DMS114 treated with DMSO at 0.1 percent for 48 hours (cell line): ENCODE results near the gene SOSTDC1.
"Not testable (repeated sequence)": the region's sequence is repeated elsewhere in the genome, so short reads cannot be mapped to it uniquely, and the experiment has no call there.

Experiments used
- DNase-seq: peaks from one replicate; lab custom pipeline; 2025; ENCODE audit not compliant: unreplicated experiment; lab: John Stamatoyannopoulos, UW

The SOSTDC1 gene, protein sequence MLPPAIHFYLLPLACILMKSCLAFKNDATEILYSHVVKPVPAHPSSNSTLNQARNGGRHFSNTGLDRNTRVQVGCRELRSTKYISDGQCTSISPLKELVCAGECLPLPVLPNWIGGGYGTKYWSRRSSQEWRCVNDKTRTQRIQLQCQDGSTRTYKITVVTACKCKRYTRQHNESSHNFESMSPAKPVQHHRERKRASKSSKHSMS

GRCh38 chr7:16465469-16466361 lies at the start of gene SOSTDC1:
SOSTDC1 (minus strand) TSS chr7:16465738; CDS start chr7:16465668, 70 bp downstream.
- DNase-seq, result no peak

DNA sequence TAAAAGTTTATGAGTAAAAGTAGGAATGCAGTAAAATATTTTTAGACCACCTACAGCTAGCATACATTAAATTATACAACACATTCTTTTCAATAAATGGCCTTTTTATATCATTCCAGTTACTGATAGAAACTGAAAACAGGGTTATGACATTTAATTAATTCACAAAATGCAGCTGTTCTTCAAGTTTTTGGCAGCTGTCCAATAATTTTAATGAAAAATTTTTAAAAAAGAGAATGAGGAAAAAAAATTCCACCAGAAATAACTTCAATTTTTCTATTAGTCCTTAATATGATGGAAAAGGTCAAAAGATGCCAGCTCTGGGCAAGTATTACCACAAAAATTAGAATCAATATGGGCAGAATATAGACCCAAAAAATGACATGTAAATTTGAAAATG lies 49.2 kb upstream of the SOSTDC1 start:
- DNase-seq, result no peak

DNA sequence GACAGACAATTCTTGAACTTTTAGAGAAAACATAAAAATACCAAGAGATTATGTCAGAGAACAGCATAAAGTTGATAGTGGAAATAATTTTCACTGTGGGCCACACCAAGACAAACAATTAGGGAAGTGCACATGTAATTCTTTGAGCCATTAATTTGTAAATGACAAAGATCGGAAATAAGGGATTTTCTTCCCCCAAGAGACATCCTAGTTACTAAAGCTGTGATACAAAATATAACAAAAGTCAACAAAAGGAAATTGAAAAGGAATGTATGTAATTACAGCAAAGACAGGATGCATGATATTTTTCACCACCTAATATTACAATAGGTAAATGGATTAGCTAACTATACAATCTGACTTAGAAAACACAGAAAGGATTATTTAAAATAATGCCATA lies 48.7 kb upstream of the SOSTDC1 start:
- no peak for DNase-seq

DNA sequence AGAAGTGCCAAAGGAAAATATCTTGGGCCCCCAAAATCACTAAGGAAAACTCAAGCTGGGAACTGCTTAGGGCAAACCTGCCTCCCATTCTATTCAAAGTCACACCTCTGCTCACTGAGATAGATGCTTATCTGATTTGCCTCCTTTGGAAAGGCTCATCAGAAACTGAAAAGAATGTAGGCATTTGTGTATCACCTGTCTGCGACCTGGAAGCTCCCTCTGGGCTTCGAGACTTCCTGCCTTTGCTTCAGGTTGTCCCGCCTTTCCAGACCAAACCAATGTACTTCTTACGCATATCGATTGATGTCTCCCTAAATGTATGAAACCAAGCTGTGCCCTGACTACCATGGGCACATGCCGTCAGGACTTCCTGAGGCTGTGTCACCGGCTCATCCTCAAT lies 46.6 kb upstream of the SOSTDC1 start:
- DNase-seq, result no peak

- DNase-seq, result no peak
Measured at GRCh38 chr7:16511314-16511713, 45.8 kb upstream of the SOSTDC1 start.

GRCh38 chr7:16509829-16510228 lies 44.3 kb upstream of the SOSTDC1 start:
- no peak for DNase-seq

DNA sequence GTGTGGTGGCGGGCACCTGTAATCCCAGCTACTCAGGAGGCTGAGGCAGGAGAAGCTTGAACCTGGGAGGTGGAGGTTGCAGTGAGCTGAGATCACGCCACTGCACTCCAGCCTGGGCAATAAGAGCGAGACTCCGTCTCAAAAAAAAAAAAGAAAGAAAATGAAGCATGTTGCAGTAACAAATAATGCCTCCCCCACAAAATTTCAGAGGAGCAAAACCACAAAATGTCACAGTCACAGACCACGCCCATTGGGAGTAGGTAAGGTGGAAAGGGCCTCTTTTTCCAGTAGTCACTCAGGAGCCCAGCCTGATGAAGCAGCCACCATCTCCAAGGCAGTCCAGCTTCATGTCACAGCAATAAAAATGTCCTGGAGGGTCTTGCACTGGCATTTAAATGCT lies 40.9 kb upstream of the SOSTDC1 start:
- DNase-seq, result not testable (repeated sequence)

DNA sequence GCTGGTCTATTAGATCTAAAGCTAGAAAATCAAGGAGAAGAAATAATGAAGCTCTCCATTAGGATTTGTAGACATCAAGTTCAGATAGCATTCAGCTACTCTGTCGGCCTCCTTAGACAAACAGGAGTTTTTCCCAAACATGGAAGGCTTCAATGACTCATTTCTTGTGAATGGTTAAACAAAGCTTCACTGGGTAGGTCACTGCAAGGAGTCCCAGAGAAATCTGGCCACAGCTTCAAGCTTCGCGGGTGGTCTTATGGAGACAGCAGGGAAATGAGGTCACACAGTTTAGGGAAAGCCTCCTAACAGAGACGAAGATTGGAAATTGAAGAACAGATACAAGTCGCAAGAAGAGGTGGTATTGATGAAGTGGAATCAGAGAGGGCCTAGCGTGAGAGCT lies 38.5 kb upstream of the SOSTDC1 start:
- no peak for DNase-seq

DNA sequence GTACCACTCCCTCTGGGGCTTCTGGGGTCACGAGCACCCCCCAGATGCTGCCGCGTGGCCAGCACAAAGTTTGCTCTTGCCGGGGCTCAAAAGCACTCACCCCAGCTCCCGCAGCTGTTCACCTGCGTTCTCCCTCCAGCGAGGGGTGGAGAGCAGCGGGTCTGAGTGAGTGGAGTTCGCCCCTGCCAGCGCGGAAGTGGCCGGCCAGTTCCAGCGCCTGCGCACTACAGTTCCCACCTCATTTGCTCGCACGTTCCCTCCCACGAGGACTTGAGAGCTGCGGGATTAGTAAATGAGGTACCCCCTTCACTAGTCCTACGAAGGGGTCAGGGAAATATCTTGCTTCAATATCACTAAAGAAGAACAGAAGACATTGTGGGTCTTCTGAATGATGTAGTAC lies 36.8 kb upstream of the SOSTDC1 start:
- DNase-seq, result no peak

- no peak for DNase-seq
Measured at GRCh38 chr7:16498122-16498521, 32.6 kb upstream of the SOSTDC1 start.

- no peak for DNase-seq
Measured at GRCh38 chr7:16494955-16495719, 29.6 kb upstream of the SOSTDC1 start.

DNA sequence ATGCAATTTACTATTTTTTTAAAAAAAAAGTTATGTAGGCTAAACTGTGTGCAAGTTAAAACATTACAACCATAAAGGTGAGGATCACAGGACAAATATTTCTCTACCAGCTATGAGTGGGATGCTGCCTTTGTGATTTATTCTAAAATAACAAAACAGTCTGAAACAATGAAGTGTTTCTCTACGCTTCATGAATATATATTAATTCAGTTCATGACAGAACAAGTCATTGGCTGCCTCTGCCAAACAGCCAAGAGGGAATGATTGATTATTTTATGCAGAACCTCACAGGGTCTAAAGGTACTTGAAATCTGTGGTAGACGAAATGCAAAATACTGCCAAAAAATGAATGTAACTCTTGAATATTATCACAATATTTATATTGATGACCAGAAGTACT lies 29.0 kb upstream of the SOSTDC1 start:
- no peak for DNase-seq

GRCh38 chr7:16493266-16493665 lies 27.7 kb upstream of the SOSTDC1 start:
- DNase-seq, result no peak

GRCh38 chr7:16492513-16493062 lies 27.1 kb upstream of the SOSTDC1 start:
- DNase-seq, result no peak

- DNase-seq, result no peak
Measured at GRCh38 chr7:16491148-16491547, 25.6 kb upstream of the SOSTDC1 start.

- no peak for DNase-seq
Measured at GRCh38 chr7:16484453-16485158, 19.1 kb upstream of the SOSTDC1 start.

GRCh38 chr7:16479591-16479990 lies 14.1 kb upstream of the SOSTDC1 start:
- DNase-seq, result no peak

GRCh38 chr7:16479161-16479560 lies 13.6 kb upstream of the SOSTDC1 start:
- no peak for DNase-seq

DNA sequence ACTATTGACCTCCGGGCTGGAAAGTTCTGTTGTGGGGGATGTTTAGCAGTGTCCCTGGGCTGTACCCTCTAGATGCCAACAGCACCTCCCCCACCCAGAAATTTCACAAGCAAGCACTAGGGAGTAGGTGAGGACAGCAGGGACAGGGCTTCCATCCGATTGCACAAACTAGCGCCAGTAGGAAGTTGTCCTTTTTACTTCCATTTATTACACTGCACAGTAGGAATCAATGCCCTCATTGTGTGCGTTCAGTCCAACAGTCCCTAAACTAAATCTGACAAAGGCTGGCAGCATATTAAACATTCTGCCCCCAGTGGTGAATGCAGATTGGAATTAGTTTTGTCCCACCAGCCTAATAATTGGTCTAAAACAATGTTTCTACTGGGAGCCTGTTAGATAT lies 6.4 kb upstream of the SOSTDC1 start:
- no peak for DNase-seq

GRCh38 chr7:16463949-16464715 lies 1.4 kb downstream of the SOSTDC1 start:
- no peak for DNase-seq
